HG03060 (cell line): ENCODE results near the gene LYRM7.
"Not testable (repeated sequence)": the region's sequence is repeated elsewhere in the genome, so short reads cannot be mapped to it uniquely, and the experiment has no call there.

Source experiments
- ATAC-seq: cut with Tn5 transposase; IDR thresholded peaks from one replicate; pipeline ENCODE4 v1.9.1; 2021; ENCODE audit warnings: low read depth, moderate number of reproducible peaks; ENCODE audit not compliant: unreplicated experiment

Gene LYRM7

DNA sequence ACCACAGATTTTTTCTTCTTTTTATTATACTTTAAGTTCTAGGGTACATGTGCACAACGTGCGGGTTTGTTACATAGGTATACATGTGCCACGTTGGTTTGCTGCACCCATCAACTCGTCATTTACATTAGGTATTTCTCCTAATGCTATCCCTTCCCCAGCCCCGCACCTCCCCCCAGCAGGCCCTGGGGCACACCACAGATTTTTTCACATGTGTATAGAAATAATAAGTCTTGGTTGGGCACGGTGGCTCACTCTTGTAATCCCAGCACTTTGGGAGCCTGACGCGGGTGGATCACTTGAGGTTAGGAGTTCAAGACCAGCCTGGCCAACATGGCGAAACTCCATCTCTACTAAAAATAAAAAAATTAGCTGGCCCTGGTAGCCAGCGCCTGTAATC is 83.3 kb downstream of the LYRM7 start:
- not testable (repeated sequence) for ATAC-seq

DNA sequence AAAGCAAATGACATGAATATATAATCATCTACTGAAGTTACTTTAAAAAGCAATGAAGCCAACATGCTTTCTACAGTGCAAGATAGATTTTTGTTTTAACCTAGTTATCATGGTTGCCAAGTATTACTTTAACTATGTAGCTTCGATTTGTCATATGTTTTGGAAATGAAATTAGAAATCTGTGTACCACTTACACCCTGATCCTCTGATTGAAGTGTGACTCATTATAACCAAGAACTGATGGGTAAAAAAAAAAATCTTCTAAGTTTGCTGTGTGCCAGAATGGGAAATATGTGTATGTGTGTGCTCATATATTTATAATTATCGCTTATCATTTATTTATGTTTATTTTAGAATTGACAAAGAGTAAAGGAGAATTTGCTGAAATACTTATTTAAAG is 84.0 kb downstream of the LYRM7 start:
- no peak for ATAC-seq
